HG03039 (cell line): ENCODE data around the gene HSF2.
A peak's percentile ranks its signal among the peaks of the same experiment; 100 is the strongest.

Experiments used
- ATAC-seq: cut with Tn5 transposase; IDR thresholded peaks from one replicate; pipeline ENCODE4 v1.9.1; 2021; ENCODE audit warnings: mild to moderate bottlenecking, moderate library complexity; ENCODE audit not compliant: unreplicated experiment

HSF2 gene

GRCh38 chr6:122399348-122400120, at the start of gene HSF2:
HSF2 (plus strand) TSS chr6:122399652; CDS start chr6:122399738, 86 bp downstream.
- peak; percentile 100 for ATAC-seq

- no peak for ATAC-seq
Measured at GRCh38 chr6:122352981-122353664, 46.3 kb upstream of the HSF2 start.

- no peak for ATAC-seq
Measured at GRCh38 chr6:122360809-122361208, 38.6 kb upstream of the HSF2 start.

- no peak for ATAC-seq
Measured at GRCh38 chr6:122361314-122361979, 38.0 kb upstream of the HSF2 start.

GRCh38 chr6:122363769-122364483, 35.5 kb upstream of the HSF2 start:
- ATAC-seq, result no peak

GRCh38 chr6:122365775-122366403, 33.6 kb upstream of the HSF2 start:
- ATAC-seq, result no peak

GRCh38 chr6:122367171-122367570, 32.3 kb upstream of the HSF2 start:
- no peak for ATAC-seq

GRCh38 chr6:122369536-122369935, 29.9 kb upstream of the HSF2 start:
- no peak for ATAC-seq

GRCh38 chr6:122372647-122373046, 26.8 kb upstream of the HSF2 start:
- ATAC-seq, result no peak

GRCh38 chr6:122374307-122374706, 25.1 kb upstream of the HSF2 start:
- ATAC-seq, result no peak

- no peak for ATAC-seq
Measured at GRCh38 chr6:122376246-122376645, 23.2 kb upstream of the HSF2 start.

- ATAC-seq, result peak; percentile 99
Measured at GRCh38 chr6:122381494-122382265, 17.8 kb upstream of the HSF2 start.

GRCh38 chr6:122385857-122386612, 13.4 kb upstream of the HSF2 start:
- no peak for ATAC-seq

- ATAC-seq, result no peak
Measured at GRCh38 chr6:122388945-122389344, 10.5 kb upstream of the HSF2 start.

- ATAC-seq, result no peak
Measured at GRCh38 chr6:122389704-122390372, 9.6 kb upstream of the HSF2 start.

- no peak for ATAC-seq
Measured at GRCh38 chr6:122392564-122393350, 6.7 kb upstream of the HSF2 start.

- peak; percentile 87 for ATAC-seq
Measured at GRCh38 chr6:122393351-122393896, 6.0 kb upstream of the HSF2 start.

GRCh38 chr6:122394016-122394415, 5.4 kb upstream of the HSF2 start:
- no peak for ATAC-seq
